Activated naive CD8-positive, alpha-beta T cell (primary cell): ENCODE data around the gene PDE6B.
A peak's percentile ranks its signal among the peaks of the same experiment; 100 is the strongest.

Experiments
- H3K27ac Mint-ChIP-seq: one replicate; pipeline ENCODE4 v1.8.0; 2021; ENCODE audit warnings: mixed read lengths
- H3K27me3 Mint-ChIP-seq: one replicate; pipeline ENCODE4 v1.8.0; 2021; ENCODE audit warnings: mixed read lengths
- H3K36me3 Mint-ChIP-seq: one replicate; pipeline ENCODE4 v1.8.0; 2021; ENCODE audit warnings: mixed read lengths
- H3K4me1 Mint-ChIP-seq: one replicate; pipeline ENCODE4 v1.8.0; 2021; ENCODE audit warnings: low read depth, mixed read lengths
- H3K4me3 Mint-ChIP-seq: one replicate; pipeline ENCODE4 v1.8.0; 2021; ENCODE audit warnings: mild to moderate bottlenecking, mixed read lengths
- H3K9me3 Mint-ChIP-seq: one replicate; pipeline ENCODE4 v1.8.0; 2021; ENCODE audit warnings: low read depth, mixed read lengths

Gene PDE6B

DNA sequence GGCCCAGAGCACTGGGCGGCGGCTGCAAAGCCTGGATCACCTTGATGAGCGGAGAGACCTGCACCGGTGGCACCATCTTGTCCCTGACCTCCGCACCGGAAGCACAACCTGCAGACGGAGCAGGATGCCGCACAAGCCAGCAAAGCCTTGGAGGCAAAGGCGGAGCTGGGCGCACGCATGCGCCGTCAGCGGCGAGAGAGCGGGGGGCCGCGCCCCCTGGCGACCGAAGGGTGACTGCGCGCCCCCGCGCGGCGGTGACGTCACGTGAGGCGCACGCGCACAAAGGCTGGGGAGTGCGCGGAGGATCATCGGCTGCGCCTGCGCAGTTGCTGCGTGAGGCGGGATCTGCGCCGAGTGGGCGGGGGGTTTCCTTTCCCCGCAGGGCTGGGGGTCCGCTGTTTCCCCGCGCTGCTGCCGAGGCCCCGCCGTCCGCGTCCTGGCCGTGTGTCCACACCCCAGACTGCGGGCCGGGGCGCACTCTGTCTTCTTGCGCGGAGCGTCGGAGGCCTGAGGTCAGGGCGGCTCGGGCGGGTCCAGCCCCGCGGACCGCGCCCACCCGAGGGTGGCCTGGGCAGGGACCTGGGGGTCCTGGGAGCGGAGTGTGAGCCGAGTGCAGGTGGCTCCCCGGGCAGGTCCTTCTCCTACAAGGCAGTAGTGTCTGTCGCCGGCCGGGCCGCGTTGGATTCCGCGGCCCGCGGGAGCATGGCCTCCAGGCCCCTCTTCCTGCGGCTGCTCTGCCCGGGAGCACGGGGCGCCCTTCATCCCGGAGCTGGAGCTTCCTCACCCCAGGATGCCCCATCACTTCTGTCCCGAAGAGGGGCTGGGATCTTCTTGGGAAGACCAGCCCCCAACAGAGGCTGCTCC lies 49.0 kb downstream of the PDE6B start, which contains the start of the genes ATP5ME and MYL5:
ATP5ME (minus strand) TSS at position 105 of the 864 bp plus-strand sequence; CDS start at position 76, 29 bp downstream.
MYL5 (plus strand) TSS at position 371 of the 864 bp plus-strand sequence. CDS start 3,485 bp downstream, outside the sequence.
- Mint-ChIP-seq H3K27me3 (no peaks in the 10 kb centered on the region), H3K4me3 (peak within 1 kb of the TSS; percentile 89)

DNA sequence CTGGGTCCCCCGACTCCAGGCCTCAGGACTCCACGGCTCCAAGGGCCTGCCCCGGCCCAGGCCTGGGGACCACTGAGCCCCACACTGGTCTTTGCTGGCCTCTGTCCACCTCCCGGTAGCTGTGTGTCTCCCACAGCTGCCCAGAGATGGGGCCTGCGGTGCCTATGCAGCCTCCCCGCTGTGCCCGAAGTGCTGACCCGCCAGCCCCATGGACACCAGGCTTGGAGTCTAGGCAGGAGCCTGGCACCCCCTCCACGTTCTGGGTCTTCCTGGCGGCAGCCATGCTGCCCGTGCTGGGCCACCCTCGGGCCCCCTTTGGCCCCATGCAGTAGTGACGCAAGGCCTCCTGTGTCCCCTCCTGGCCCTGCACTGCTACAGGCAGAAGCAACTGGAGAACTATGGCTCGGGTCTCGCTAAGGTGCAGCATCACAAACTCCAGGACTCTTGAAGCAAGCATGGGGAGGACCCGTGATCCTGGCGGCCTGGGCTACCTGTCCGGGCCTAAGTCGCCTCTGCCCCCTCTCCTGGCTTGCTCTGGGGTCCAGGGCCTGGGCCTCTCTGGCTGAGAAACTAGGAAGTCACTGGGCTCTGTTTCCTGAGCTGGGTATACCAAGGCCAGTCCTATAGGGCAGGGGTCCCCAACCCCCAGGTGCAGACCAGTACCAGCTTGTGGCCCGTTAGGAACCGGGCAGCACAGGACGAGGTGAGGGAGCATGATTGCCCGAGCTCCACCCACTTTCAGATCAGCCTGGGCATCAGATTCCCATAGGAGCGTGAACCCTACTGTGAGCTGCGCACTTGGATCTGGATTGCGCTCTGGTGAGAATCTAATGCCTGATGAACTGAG lies 49.9 kb downstream of the PDE6B start:
- H3K4me3 Mint-ChIP-seq: peak overlapping the region; percentile 86
- no peaks in the 10 kb centered on the region for H3K9me3 Mint-ChIP-seq
- H3K27ac Mint-ChIP-seq: peak overlapping the region; percentile 68
- H3K4me1 Mint-ChIP-seq: peaks cover 6% of the 10 kb centered on the region
- H3K27me3 Mint-ChIP-seq: no peaks in the 10 kb centered on the region
- peaks cover 6% of the 10 kb centered on the region for H3K36me3 Mint-ChIP-seq

More for the DNA sequence above, 49.0 kb downstream of the PDE6B start, which contains the start of the genes ATP5ME and MYL5:
- Mint-ChIP-seq H3K36me3 (peaks cover 6% of the 10 kb centered on the region), H3K4me1 (peaks cover 6% of the 10 kb centered on the region), H3K9me3 (no peaks in the 10 kb centered on the region), H3K27ac (peak within 1 kb of the TSS; percentile 81)

DNA sequence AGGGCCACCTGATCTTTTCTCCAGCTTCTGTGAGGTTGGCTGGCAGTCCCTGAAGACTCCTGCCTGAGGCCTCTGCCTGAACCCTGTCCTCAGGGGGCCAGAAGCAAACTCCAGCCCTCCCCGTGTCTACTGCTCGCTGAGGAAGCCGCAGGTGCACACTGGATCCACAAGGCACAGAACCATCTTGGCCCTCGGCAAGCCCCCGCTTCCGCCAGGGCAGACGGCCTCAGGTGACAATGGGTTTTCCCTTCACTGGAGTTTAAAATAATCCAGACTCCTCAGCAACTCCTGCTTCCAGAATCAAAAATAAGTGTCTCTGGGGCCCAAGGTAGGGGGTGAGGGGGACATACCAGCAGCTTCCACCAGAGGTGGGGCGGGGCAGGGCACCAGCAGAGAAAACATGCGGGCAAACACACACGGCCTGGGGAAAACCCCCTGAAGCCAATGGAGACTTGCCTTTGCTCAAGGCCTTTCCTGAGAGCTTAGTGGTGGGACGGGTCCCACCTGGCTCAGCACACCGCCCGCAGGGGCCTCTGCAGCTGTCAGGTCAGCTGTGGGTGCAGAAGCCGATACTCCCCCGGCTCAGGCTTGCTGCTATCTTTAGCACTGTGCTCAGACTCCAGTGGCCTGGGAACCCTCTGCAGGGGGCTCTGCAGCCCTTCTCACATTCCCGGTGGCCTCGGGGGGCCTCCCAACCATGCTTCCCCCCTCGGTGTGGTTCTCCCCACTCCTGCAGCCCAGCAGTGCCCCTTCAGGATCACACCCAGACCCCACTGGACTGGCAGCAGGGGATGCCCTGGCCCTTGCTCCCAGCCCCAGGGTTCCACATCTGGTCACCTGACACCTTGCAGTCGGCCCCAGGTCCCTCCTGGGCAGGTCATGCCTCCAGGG lies 50.9 kb downstream of the PDE6B start:
- no peak overlapping the region for H3K27ac Mint-ChIP-seq
- no peaks in the 10 kb centered on the region for H3K27me3 Mint-ChIP-seq
- H3K4me1 Mint-ChIP-seq: peaks cover 6% of the 10 kb centered on the region
- H3K36me3 Mint-ChIP-seq: peaks cover 2% of the 10 kb centered on the region
- peak overlapping the region; percentile 56 for H3K4me3 Mint-ChIP-seq
- no peaks in the 10 kb centered on the region for H3K9me3 Mint-ChIP-seq

DNA sequence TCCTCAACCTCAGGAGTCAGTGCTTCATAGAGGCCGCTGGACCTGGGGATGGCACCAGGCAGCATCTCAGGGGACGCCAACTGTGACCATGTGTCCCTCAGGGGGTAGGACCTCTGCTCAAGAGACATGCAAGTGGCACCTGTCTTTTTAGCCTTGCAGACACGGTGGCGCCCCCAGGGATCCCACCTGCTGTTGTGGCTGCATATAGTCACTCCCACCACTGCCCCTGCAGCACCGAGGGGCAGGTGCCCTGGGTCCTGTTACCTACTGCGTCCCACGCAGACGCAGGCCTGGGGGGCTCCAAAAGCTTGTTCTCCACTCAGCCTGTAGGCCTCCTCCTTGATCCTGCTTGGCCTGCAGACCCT lies 51.5 kb downstream of the PDE6B start:
- Mint-ChIP-seq H3K27me3 (no peaks in the 10 kb centered on the region), H3K27ac (no peak overlapping the region), H3K36me3 (peaks cover 2% of the 10 kb centered on the region), H3K9me3 (no peaks in the 10 kb centered on the region), H3K4me1 (peaks cover 6% of the 10 kb centered on the region), H3K4me3 (no peak overlapping the region)

DNA sequence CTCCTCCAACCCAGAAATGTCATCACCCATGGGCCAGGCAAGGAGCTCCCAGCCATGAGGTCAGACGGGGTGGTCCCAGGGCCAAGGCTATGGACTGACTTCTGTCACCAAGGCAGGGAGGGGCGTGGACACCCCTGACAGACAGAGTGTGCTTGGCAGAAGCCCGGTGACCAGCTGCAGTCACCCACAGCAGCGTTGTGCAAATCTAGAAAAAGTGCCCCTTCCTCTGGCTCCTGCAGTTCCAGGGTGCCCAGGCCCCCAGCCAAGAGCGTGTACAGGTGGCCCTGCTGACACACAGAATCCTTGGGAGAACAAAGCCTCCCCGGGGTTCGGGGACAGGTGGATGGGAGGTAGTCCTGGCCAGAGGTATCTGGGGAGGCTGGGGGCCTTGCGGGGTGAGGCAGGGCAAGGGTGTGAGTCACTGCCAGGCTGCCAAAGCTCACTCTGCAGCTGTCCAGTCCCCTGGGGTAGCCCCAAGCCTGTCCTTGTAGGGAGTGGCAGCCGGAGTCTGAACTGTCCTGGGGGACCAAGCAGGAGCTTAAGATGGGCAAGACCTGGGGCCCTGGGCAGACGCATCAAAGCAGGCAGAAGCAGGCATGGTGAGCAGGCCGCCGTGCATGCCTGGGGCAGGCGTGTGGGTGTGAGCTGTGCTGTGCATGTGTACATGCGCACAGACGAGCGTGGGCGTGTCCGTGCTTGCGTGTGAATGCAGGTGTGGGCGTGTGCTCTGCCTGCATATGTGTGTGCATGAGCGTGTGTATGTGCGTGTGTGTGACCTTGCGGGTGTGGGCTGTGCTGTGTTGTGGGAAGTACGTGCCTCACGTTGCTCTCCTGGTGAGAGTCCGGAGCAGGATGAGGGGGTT lies 52.3 kb downstream of the PDE6B start:
- H3K36me3 Mint-ChIP-seq: peaks cover 2% of the 10 kb centered on the region
- H3K9me3 Mint-ChIP-seq: no peaks in the 10 kb centered on the region
- H3K4me3 Mint-ChIP-seq: no peak overlapping the region
- H3K27me3 Mint-ChIP-seq: no peaks in the 10 kb centered on the region
- peaks cover 6% of the 10 kb centered on the region for H3K4me1 Mint-ChIP-seq
- H3K27ac Mint-ChIP-seq: no peak overlapping the region

DNA sequence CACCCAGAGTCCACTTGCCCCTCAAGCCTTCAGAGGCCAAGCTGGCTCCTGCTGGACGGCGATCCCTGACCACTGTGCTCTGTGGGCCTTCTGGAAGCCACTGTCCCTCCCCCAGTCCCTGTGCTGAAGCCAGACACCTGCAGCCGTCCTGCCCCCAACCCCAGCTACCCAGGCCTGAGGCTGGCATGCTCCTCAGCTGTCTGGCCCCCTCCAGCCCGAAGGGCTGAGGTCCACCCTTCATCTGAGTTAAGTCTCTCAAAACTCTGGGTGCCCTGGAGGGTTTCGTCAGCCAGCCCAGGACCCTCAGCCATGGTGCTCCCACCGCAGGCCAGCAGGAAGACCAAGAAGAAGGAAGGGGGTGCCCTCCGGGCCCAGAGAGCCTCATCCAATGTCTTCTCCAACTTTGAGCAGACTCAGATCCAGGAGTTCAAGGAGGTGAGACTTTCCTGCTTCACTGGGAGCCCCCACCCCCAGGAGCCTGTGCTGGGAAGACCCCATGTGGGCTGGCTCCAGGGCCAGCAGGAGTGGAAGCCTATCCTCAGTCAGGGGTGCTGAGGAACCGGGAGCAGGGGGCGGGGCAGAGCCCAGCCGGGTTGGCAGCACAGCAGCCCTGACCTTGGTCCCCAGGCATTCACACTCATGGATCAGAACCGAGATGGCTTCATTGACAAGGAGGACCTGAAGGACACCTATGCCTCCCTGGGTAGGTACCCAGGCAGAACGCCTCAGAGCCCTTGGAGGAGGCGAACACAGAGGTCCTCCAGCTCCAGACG lies 53.1 kb downstream of the PDE6B start:
- Mint-ChIP-seq H3K4me1 (peaks cover 2% of the 10 kb centered on the region), H3K27ac (no peak overlapping the region), H3K4me3 (no peak overlapping the region), H3K36me3 (no peaks in the 10 kb centered on the region), H3K9me3 (no peaks in the 10 kb centered on the region), H3K27me3 (no peaks in the 10 kb centered on the region)

DNA sequence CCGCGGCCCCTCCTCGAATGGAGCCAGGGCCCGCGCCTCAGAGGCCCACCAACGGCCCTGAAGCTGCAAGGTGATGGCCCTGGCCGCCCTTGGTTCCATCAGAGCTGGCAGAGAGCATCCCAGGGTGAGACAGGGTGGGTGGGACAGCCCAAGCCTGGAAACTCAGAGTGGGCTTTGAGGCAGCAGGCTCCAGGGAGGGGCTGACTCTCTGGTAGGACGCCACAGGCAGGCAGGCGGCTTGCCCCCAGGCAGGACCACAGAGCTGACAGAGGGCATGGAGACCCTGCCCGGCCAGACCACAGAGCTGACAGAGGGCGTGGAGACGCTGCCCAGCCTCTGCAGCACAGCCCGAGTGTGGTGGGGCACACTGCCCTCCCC lies 53.7 kb downstream of the PDE6B start:
- H3K4me1 Mint-ChIP-seq: peaks cover 2% of the 10 kb centered on the region
- H3K4me3 Mint-ChIP-seq: peak overlapping the region; percentile 5
- no peak overlapping the region for H3K27ac Mint-ChIP-seq
- H3K27me3 Mint-ChIP-seq: no peaks in the 10 kb centered on the region
- H3K9me3 Mint-ChIP-seq: no peaks in the 10 kb centered on the region
- no peaks in the 10 kb centered on the region for H3K36me3 Mint-ChIP-seq

DNA sequence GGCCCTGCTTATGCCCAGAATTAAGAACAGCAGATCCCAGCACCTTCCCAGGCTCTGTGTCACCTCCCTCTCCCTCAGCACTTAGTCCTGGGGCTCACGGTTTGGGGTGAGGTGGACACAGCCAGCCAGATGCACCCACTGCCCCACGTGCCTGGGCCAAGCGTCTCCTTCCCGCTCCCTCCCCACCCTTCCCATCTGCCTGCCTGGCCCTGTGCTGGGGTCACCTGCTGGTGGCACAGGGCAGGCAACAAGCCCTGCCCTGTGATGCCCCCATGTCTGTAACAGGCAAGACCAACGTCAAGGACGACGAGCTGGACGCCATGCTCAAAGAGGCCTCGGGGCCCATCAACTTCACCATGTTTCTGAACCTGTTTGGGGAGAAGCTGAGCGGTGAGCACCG lies 54.3 kb downstream of the PDE6B start:
- H3K27me3 Mint-ChIP-seq: no peaks in the 10 kb centered on the region
- H3K36me3 Mint-ChIP-seq: no peaks in the 10 kb centered on the region
- H3K4me1 Mint-ChIP-seq: peaks cover 2% of the 10 kb centered on the region
- H3K9me3 Mint-ChIP-seq: no peaks in the 10 kb centered on the region
- no peak overlapping the region for H3K27ac Mint-ChIP-seq
- H3K4me3 Mint-ChIP-seq: no peak overlapping the region

DNA sequence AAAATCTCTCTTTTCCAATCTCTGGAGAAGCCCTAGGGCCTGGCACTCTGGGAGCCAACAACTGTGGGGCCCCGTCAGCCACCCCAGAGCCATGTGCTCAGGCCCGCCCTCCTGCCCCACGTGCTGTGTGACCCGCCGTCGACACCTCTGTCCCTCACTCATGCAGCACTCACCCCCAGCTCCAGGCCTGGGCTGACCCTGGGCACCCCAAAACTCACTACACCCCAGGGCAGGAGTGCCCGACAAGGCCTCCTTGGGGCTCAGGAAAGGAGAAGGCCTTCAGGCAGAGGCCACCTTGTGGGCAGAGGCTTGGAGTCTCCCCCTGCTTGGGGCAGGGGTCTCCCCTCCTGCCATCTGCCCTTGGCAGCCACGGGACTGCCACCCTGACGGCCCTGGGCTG lies 54.7 kb downstream of the PDE6B start:
- Mint-ChIP-seq H3K4me3 (peak overlapping the region; percentile 49), H3K27me3 (peaks cover 1% of the 10 kb centered on the region), H3K9me3 (no peaks in the 10 kb centered on the region), H3K4me1 (peaks cover 3% of the 10 kb centered on the region), H3K27ac (no peak overlapping the region), H3K36me3 (no peaks in the 10 kb centered on the region)

DNA sequence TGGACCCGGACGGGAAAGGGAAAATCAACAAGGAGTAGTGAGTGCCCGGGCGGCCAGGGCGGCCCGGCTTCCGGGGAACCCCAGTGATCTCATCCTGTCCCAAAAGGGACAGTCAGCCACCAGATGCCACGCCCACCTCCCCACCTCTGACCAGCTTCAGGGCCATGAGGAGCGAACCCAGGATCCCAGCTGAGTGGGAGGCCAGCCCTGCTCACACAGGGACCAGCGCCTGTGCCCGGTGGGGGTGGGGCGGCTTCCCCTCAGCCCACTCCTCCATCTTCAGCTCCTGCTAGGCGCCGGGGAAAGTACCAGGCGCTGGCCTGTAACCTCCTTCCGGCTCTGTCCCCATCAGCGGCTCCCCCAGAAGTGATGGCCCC lies 55.2 kb downstream of the PDE6B start:
- peaks cover 4% of the 10 kb centered on the region for H3K4me1 Mint-ChIP-seq
- H3K4me3 Mint-ChIP-seq: peak overlapping the region; percentile 49
- no peaks in the 10 kb centered on the region for H3K9me3 Mint-ChIP-seq
- H3K27ac Mint-ChIP-seq: no peak overlapping the region
- H3K27me3 Mint-ChIP-seq: peaks cover 4% of the 10 kb centered on the region
- no peaks in the 10 kb centered on the region for H3K36me3 Mint-ChIP-seq

DNA sequence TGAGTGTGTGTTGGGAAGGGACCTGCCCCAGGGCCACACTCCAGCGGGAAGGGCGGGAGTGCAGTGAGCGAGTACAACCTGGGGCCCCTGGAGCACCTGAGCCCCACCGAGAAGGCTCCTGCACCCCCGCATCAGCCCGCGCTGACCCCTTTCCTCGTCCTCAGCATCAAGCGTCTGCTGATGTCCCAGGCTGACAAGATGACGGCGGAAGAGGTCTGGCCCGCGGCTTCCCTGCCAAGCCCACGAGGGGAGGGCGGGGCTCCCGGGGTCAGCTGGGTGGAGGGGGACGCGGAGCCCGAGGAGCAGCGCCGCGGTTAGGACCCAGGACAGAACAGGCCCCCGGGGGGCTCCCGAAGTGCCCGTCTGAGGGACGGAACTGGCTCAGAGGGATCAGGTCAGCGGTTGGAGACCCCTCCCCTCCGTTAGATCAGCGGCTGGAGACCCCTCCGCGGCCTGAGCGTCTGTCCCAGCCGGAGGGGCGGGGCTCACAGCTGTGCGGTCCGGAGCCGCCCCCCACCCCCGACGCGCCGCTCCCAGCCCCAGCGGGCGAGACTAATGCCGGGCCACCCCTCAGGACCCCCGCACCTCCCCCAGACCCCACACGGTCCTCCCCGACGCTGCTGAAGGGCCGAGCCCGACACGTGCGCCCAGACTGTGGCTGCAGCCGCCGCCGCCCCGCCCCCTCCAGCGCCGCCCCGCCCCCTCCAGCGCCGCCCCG lies 55.7 kb downstream of the PDE6B start:
- peaks cover 2% of the 10 kb centered on the region for H3K4me1 Mint-ChIP-seq
- H3K36me3 Mint-ChIP-seq: no peaks in the 10 kb centered on the region
- H3K27ac Mint-ChIP-seq: no peak overlapping the region
- H3K27me3 Mint-ChIP-seq: peaks cover 4% of the 10 kb centered on the region
- no peaks in the 10 kb centered on the region for H3K9me3 Mint-ChIP-seq
- peak overlapping the region; percentile 49 for H3K4me3 Mint-ChIP-seq

DNA sequence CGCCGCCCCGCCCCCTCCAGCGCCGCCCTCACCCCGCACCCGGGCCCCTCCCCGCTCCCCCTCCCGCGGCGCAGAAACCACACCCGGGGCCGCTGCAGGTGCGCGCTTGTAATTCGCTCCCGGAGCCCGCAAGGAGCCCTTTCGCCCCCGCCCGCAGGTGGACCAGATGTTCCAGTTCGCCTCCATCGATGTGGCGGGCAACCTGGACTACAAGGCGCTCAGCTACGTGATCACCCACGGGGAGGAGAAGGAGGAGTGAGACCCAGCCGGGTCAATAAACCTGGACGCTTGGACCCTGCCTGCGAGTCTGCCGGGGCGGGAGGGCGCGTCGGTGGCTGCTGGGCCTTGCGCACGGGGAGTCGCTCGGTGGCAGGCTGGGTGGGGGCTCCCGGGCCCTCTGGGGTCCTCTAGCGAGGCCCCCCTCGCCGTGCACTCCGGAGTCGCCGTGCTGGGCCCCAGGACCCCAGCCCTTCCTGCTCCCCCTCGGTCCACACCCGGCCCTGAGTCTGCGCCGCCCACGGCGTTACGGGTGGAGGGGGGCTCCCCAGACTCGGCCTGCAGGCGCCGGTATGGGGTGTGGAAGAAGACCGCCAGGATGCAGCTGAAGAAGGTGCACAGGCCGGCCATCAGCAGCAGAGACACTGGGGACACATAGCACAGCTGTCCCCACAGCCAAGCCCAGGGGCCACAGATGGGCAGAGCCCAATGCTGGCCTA lies 56.5 kb downstream of the PDE6B start:
- Mint-ChIP-seq H3K27me3 (peaks cover 4% of the 10 kb centered on the region), H3K27ac (no peak overlapping the region), H3K36me3 (no peaks in the 10 kb centered on the region), H3K4me1 (peaks cover 2% of the 10 kb centered on the region), H3K9me3 (no peaks in the 10 kb centered on the region), H3K4me3 (no peak overlapping the region)
